ENCODE measurements around the gene GCGR. TPM values are rescaled to one million over a fixed set of nuclear protein-coding genes. Genes with fewer than 3 reads are reported as not detected.

The GCGR gene
- total and polyA plus RNA-seq, 2 donors (not counting 1 experiment from before 2014, with no cell fraction given), result not detected

GRCh38 chr17:81810892-81811704 is 7.1 kb downstream of the GCGR start:
- peaks cover 12% of the 10 kb centered on the region for H3K27me3 Mint-ChIP-seq
- no peaks in the 10 kb centered on the region for H3K4me1 Mint-ChIP-seq
- ChIA-PET CTCF (no interaction called here), POLR2A (no interaction called here)
- no peak for ATAC-seq (ENCODE audit: low read depth)
- no peak for TF ChIP-seq CTCF (IDR thresholded peaks at IDR 0.05)
- TF ChIP-seq EZH2 (IDR thresholded peaks at IDR 0.05; ENCODE audit: borderline replicate concordance, insufficient read depth, low read depth, low read length, poor library complexity, severe bottlenecking), result no peak
- H3K27ac Mint-ChIP-seq, result no peak overlapping the region
- Histone ChIP-seq H3K9me3 (ENCODE audit: control extremely low read depth in 1 of 3, control insufficient read depth in 2 of 3, insufficient read depth in 1 of 3, low read length in 2 of 3) (peaks cover 0 to 3% (median 0%) of the 10 kb centered on the region in 3 donors), H2AFZ (ENCODE audit: insufficient read depth, low read depth, low read length, poor library complexity, severe bottlenecking) (no peak overlapping the region), H3K27ac (ENCODE audit: low read length in 2 of 2) (no peak overlapping the region), H3K36me3 (replicated peaks in 1 of 2; ENCODE audit: control extremely low read depth in 1 of 2, control insufficient read depth in 1 of 2, extremely low read depth in 1 of 2, insufficient read depth in 2 of 2, low read length in 1 of 2) (no peaks in the 10 kb centered on the region), H3K4me3 (ENCODE audit: control extremely low read depth in 1 of 5, extremely low read depth in 1 of 5, insufficient read depth in 1 of 5, low read depth in 2 of 5, low read length in 4 of 5) (no peak overlapping the region), H3K4me2 (replicated peaks; ENCODE audit: low read depth, low read length, poor library complexity, severe bottlenecking) (no peak overlapping the region), H3K79me2 (ENCODE audit: control insufficient read depth, insufficient read depth, low read length) (no peaks in the 10 kb centered on the region), H3K9ac (ENCODE audit: low read length) (no peak overlapping the region), H4K20me1 (ENCODE audit: control insufficient read depth, insufficient read depth, low read length, poor library complexity, severe bottlenecking) (no peaks in the 10 kb centered on the region), H3K27me3 (replicated peaks in 1 of 4; ENCODE audit: control extremely low read depth in 1 of 4, control insufficient read depth in 3 of 4, insufficient read depth in 4 of 4, low read length in 3 of 4) (peaks cover 0 to 16% (median under 1%) of the 10 kb centered on the region in 4 experiments), H3K4me1 (ENCODE audit: control insufficient read depth in 2 of 2, insufficient read depth in 2 of 2, low read length in 2 of 2) (no peaks in the 10 kb centered on the region)
- no peaks in the 10 kb centered on the region for H3K9me3 Mint-ChIP-seq (ENCODE audit: insufficient read depth)
- intact Hi-C loops (cut with micrococcal nuclease), result no loop called here
- 90% methylated on average over 39 of the region's 42 CpGs for WGBS (ENCODE audit: insufficient coverage)
- no peak overlapping the region for H3K4me3 Mint-ChIP-seq
- DNase-seq, result no peak

Data from B cell (primary cell).